Ishikawa (cell line): Measurements from ENCODE around the gene AADAC.

ENCODE experiments used
- CEBPB ChIP-seq: IDR thresholded peaks from 2 replicates; pipeline ENCODE4 v1.6.1; 2012
- CREB1 ChIP-seq: IDR thresholded peaks from 2 replicates; pipeline ENCODE4 v1.6.1; 2012; ENCODE audit warnings: low read depth
- EP300 ChIP-seq: IDR thresholded peaks from 2 replicates; pipeline ENCODE4 v1.6.1; 2012; ENCODE audit warnings: borderline replicate concordance
- FOXM1 ChIP-seq: IDR thresholded peaks from 2 replicates; pipeline ENCODE4 v1.6.1; 2012; ENCODE audit warnings: low read depth, borderline replicate concordance
- RAD21 ChIP-seq: IDR thresholded peaks from 2 replicates; pipeline ENCODE4 v1.6.1; 2012; ENCODE audit warnings: low read depth
- TCF12 ChIP-seq: IDR thresholded peaks from 2 replicates; pipeline ENCODE4 v1.6.1; 2012; ENCODE audit warnings: low read depth
- YY1 ChIP-seq: IDR thresholded peaks from 2 replicates; pipeline ENCODE4 v1.6.1; 2012; ENCODE audit warnings: low read depth
- ZBTB7A ChIP-seq: IDR thresholded peaks from 2 replicates; pipeline ENCODE4 v1.6.1; 2012; ENCODE audit warnings: low read depth

- no peak for TF ChIP-seq TCF12
- TF ChIP-seq CREB1, result no peak
- no peak for TF ChIP-seq EP300
- no peak for TF ChIP-seq RAD21
- no peak for TF ChIP-seq CEBPB
- no peak for TF ChIP-seq YY1
- no peak for TF ChIP-seq ZBTB7A
- no peak for TF ChIP-seq FOXM1
Observed at GRCh38 chr3:151804267-151804666, 9.6 kb upstream of the AADAC start.
